Activated naive CD4-positive, alpha-beta T cell treated with anti-CD3 and anti-CD28 coated beads, Interleukin-2, amount 10 ng/mL, durations not matched to agents 7 days and 5 days (primary cell): ENCODE measurements around the gene LAGE3.

Experiments used
- CTCF ChIA-PET: fragments of 350-600 bp; sonication (Branson Sonifier 250); formaldehyde crosslinking; loops from one replicate; lab custom pipeline; 2021; ENCODE audit warnings: antibody characterized with exemption; lab: Charles Lee
- DNase-seq: peaks from one replicate; pipeline ENCODE4 v3.0.0-alpha.2; 2020
- H3K27ac Mint-ChIP-seq: one replicate; pipeline ENCODE4 v1.8.0; 2021; ENCODE audit warnings: mild to moderate bottlenecking, moderate library complexity, mixed read lengths
- H3K27me3 Mint-ChIP-seq: one replicate; pipeline ENCODE4 v1.8.0; 2021; ENCODE audit warnings: mild to moderate bottlenecking, mixed read lengths
- H3K36me3 Mint-ChIP-seq: one replicate; pipeline ENCODE4 v1.8.0; 2021; ENCODE audit warnings: mixed read lengths
- H3K4me1 Mint-ChIP-seq: one replicate; pipeline ENCODE4 v1.8.0; 2021; ENCODE audit warnings: mixed read lengths
- H3K4me3 Mint-ChIP-seq: one replicate; pipeline ENCODE4 v1.8.0; 2021; ENCODE audit warnings: mild to moderate bottlenecking, moderate library complexity, mixed read lengths
- H3K9me3 Mint-ChIP-seq: one replicate; pipeline ENCODE4 v1.8.0; 2021; ENCODE audit warnings: mixed read lengths

The LAGE3 gene

GRCh38 chrX:154444755-154445246, 34.3 kb downstream of the LAGE3 start:
- Mint-ChIP-seq H3K27me3 (no peaks in the 10 kb centered on the region), H3K27ac (peak overlapping the region; percentile 33), H3K36me3 (peaks cover 16% of the 10 kb centered on the region), H3K9me3 (no peaks in the 10 kb centered on the region), H3K4me1 (peaks cover 39% of the 10 kb centered on the region), H3K4me3 (peak overlapping the region; percentile 45)
- CTCF ChIA-PET, result no interaction called here
- no peak for DNase-seq

GRCh38 chrX:154443992-154444754, 34.9 kb downstream of the LAGE3 start, which contains the start of gene FAM50A:
FAM50A (plus strand) TSS chrX:154444141; CDS start chrX:154444236, 95 bp downstream.
- CTCF ChIA-PET, result no interaction called here
- H3K4me1 Mint-ChIP-seq, result peaks cover 39% of the 10 kb centered on the region
- peaks cover 16% of the 10 kb centered on the region for H3K36me3 Mint-ChIP-seq
- DNase-seq, result peak; percentile 81
- H3K27ac Mint-ChIP-seq, result peak within 1 kb of the TSS; percentile 83
- no peaks in the 10 kb centered on the region for H3K9me3 Mint-ChIP-seq
- no peaks in the 10 kb centered on the region for H3K27me3 Mint-ChIP-seq
- peak within 1 kb of the TSS; percentile 68 for H3K4me3 Mint-ChIP-seq

GRCh38 chrX:154443479-154443910, 35.6 kb downstream of the LAGE3 start:
- CTCF ChIA-PET, result no interaction called here
- Mint-ChIP-seq H3K27me3 (no peaks in the 10 kb centered on the region), H3K27ac (peak overlapping the region; percentile 83), H3K4me1 (peaks cover 43% of the 10 kb centered on the region), H3K4me3 (peak overlapping the region; percentile 68), H3K36me3 (peaks cover 15% of the 10 kb centered on the region), H3K9me3 (no peaks in the 10 kb centered on the region)
- DNase-seq, result no peak

- Mint-ChIP-seq H3K4me1 (peaks cover 48% of the 10 kb centered on the region), H3K4me3 (no peak overlapping the region), H3K36me3 (peaks cover 14% of the 10 kb centered on the region)
Measured at GRCh38 chrX:154441984-154442707, 36.9 kb downstream of the LAGE3 start.

GRCh38 chrX:154441564-154441963, 37.5 kb downstream of the LAGE3 start:
- H3K36me3 Mint-ChIP-seq, result peaks cover 11% of the 10 kb centered on the region
- H3K27ac Mint-ChIP-seq, result peak overlapping the region; percentile 60
- DNase-seq, result no peak
- H3K4me3 Mint-ChIP-seq, result no peak overlapping the region
- H3K27me3 Mint-ChIP-seq, result peaks cover 4% of the 10 kb centered on the region
- H3K4me1 Mint-ChIP-seq, result peaks cover 43% of the 10 kb centered on the region
- CTCF ChIA-PET, result no interaction called here
- no peaks in the 10 kb centered on the region for H3K9me3 Mint-ChIP-seq

More at GRCh38 chrX:154441984-154442707, 36.9 kb downstream of the LAGE3 start:
- Mint-ChIP-seq H3K27ac (peak overlapping the region; percentile 60), H3K27me3 (peaks cover 4% of the 10 kb centered on the region), H3K9me3 (no peaks in the 10 kb centered on the region)
- CTCF ChIA-PET, result no interaction called here
- no peak for DNase-seq

- H3K9me3 Mint-ChIP-seq, result no peaks in the 10 kb centered on the region
- peaks cover 4% of the 10 kb centered on the region for H3K27me3 Mint-ChIP-seq
- H3K4me3 Mint-ChIP-seq, result no peak overlapping the region
- no peak for DNase-seq
- CTCF ChIA-PET, result no interaction called here
- H3K36me3 Mint-ChIP-seq, result peaks cover 14% of the 10 kb centered on the region
- H3K27ac Mint-ChIP-seq, result no peak overlapping the region
- peaks cover 42% of the 10 kb centered on the region for H3K4me1 Mint-ChIP-seq
Measured at GRCh38 chrX:154440623-154441357, 38.3 kb downstream of the LAGE3 start.

- CTCF ChIA-PET, result no interaction called here
- H3K27ac Mint-ChIP-seq, result no peak overlapping the region
- peaks cover 39% of the 10 kb centered on the region for H3K4me1 Mint-ChIP-seq
- H3K4me3 Mint-ChIP-seq, result no peak overlapping the region
- no peak for DNase-seq
- H3K9me3 Mint-ChIP-seq, result no peaks in the 10 kb centered on the region
- H3K27me3 Mint-ChIP-seq, result peaks cover 4% of the 10 kb centered on the region
- H3K36me3 Mint-ChIP-seq, result peaks cover 14% of the 10 kb centered on the region
Measured at GRCh38 chrX:154439841-154440240, 39.2 kb downstream of the LAGE3 start.

GRCh38 chrX:154437971-154438893, 40.8 kb downstream of the LAGE3 start:
- Mint-ChIP-seq H3K4me1 (peaks cover 33% of the 10 kb centered on the region), H3K36me3 (peaks cover 15% of the 10 kb centered on the region), H3K4me3 (peak overlapping the region; percentile 79), H3K9me3 (no peaks in the 10 kb centered on the region), H3K27me3 (peaks cover 4% of the 10 kb centered on the region), H3K27ac (peak overlapping the region; percentile 73)
- CTCF ChIA-PET, result no interaction called here
- no peak for DNase-seq

GRCh38 chrX:154436983-154437752, 41.9 kb downstream of the LAGE3 start, which contains the start of gene GDI1:
GDI1 (plus strand) TSS chrX:154437154; CDS start chrX:154437255, 101 bp downstream.
- Mint-ChIP-seq H3K4me1 (peaks cover 31% of the 10 kb centered on the region), H3K4me3 (peak within 1 kb of the TSS; percentile 79), H3K27me3 (peaks cover 4% of the 10 kb centered on the region), H3K27ac (peak within 1 kb of the TSS; percentile 87), H3K36me3 (peaks cover 17% of the 10 kb centered on the region), H3K9me3 (no peaks in the 10 kb centered on the region)
- CTCF ChIA-PET, result no interaction called here
- DNase-seq, result peak; percentile 65

- CTCF ChIA-PET, result interaction anchor here (0.6 kb wide), 1 partner anchor 38 kb away, joined by 3 read pairs; the partner anchor contains the start of gene RPL10
- H3K36me3 Mint-ChIP-seq, result peaks cover 14% of the 10 kb centered on the region
Measured at GRCh38 chrX:154436374-154436982, 42.6 kb downstream of the LAGE3 start.

GRCh38 chrX:154435171-154435733, 43.8 kb downstream of the LAGE3 start:
- H3K4me3 Mint-ChIP-seq, result no peak overlapping the region
- peaks cover 30% of the 10 kb centered on the region for H3K4me1 Mint-ChIP-seq
- CTCF ChIA-PET, result no interaction called here
- H3K27ac Mint-ChIP-seq, result no peak overlapping the region
- H3K36me3 Mint-ChIP-seq, result peaks cover 18% of the 10 kb centered on the region
- no peak for DNase-seq
- H3K27me3 Mint-ChIP-seq, result peaks cover 4% of the 10 kb centered on the region
- H3K9me3 Mint-ChIP-seq, result no peaks in the 10 kb centered on the region

More at GRCh38 chrX:154436374-154436982, 42.6 kb downstream of the LAGE3 start:
- H3K4me1 Mint-ChIP-seq, result peaks cover 26% of the 10 kb centered on the region
- peak overlapping the region; percentile 87 for H3K27ac Mint-ChIP-seq
- DNase-seq, result peak; percentile 64
- peak overlapping the region; percentile 72 for H3K4me3 Mint-ChIP-seq
- no peaks in the 10 kb centered on the region for H3K9me3 Mint-ChIP-seq
- peaks cover 4% of the 10 kb centered on the region for H3K27me3 Mint-ChIP-seq
